Measurements from ENCODE around the gene LSMEM2.

- TF ChIP-seq CTCF (IDR thresholded peaks at IDR 0.05 in 4 of 5, conservative IDR thresholded peaks at IDR 0.05 in 1 of 5) (no peak), POLR2A (IDR thresholded peaks at IDR 0.05) (no peak)
Observed at GRCh38 chr3:50265571-50265970, 13.3 kb upstream of the LSMEM2 start.

Measured in gastrocnemius medialis (tissue), 4 donors.